Upper lobe of right lung (tissue), 1 donor: Measurements from ENCODE around the gene RIPOR3. TPM values are rescaled to one million over a fixed set of nuclear protein-coding genes. Genes with fewer than 3 reads are reported as not detected.

ENCODE experiments used
- ATAC-seq: fragments of 200-7000 bp; cut with Tn5 transposase; one replicate; pipeline ENCODE4 v1.9.1; 2020; ENCODE audit warnings: mild to moderate bottlenecking, moderate library complexity
- DNase-seq: peaks from one replicate; pipeline ENCODE4 v3.0.0-alpha.2; 2020
- H3K27ac ChIP-seq: fragments of 200-600 bp; one replicate; pipeline ENCODE4 v1.8.0; 2022
- H3K27me3 ChIP-seq: fragments of 200-600 bp; one replicate; pipeline ENCODE4 v1.8.0; 2022; ENCODE audit warnings: mild to moderate bottlenecking
- H3K36me3 ChIP-seq: fragments of 200-600 bp; one replicate; pipeline ENCODE4 v1.8.0; 2022
- H3K4me1 ChIP-seq: fragments of 200-600 bp; one replicate; pipeline ENCODE4 v1.8.0; 2022
- H3K4me3 ChIP-seq: fragments of 200-600 bp; one replicate; pipeline ENCODE4 v1.8.0; 2022; ENCODE audit warnings: mild to moderate bottlenecking
- H3K9me3 ChIP-seq: fragments of 200-600 bp; one replicate; pipeline ENCODE4 v1.8.0; 2022
- intact Hi-C: fragments of 100-400 bp; cut with DNase I; formaldehyde crosslinking; loops from one replicate; pipeline ENCODE4 v1.11.0; 2022
- total RNA-seq: library from RNA; stranded (reverse); fragmentation: NEBNext Ultra II Directional; extraction: Animal tissue kit (Norgen Biotek cat#: 25700); gene quantifications from one replicate; pipeline ENCODE4 v1.2.1, GENCODE V29; 2021
- TF ChIP-seq, protein P1 (sequence below): fragments of 200-600 bp; IDR thresholded peaks from one replicate; pipeline ENCODE4 v1.8.0; 2022; ENCODE audit warnings: antibody characterized with exemption
- donor health status: DM: no; HTN: yes; CAD: no; lungs with severe emphysema.

Gene RIPOR3
- total RNA-seq, 1 donor from 2014 or later, result 6.8 TPM

DNA sequence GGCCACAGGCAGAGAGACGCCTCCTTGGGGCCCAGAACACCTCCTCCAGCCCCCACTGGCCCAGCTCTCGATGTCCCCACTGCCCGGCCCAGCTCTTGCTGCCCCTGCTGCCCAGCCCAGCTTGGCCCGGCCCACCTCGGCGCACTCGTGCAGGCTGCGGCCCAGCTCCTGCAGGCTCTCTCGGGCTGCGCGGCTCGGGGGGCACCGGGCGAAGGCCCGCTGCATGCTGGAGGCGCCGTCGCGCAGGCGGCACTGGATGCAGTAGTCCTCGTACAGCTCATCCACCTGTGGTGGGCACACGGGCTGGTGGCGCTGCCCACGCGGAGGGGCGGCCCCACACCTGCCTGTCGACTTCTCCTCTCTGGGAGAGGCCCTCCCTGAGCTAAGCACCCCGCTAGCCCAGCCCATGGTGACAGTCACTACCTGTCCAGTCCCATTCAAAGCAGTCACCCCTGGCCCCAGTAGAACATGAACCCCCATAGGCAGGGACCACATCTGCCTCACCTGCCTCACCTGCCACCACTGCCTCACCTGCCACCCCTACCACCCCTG lies 81.8 kb downstream of the RIPOR3 start:
- Histone ChIP-seq H3K4me3 (no peak overlapping the region), H3K36me3 (no peaks in the 10 kb centered on the region), H3K27me3 (no peaks in the 10 kb centered on the region), H3K9me3 (no peaks in the 10 kb centered on the region), H3K4me1 (no peaks in the 10 kb centered on the region), H3K27ac (no peak overlapping the region)
- TF ChIP-seq, protein P1, sequence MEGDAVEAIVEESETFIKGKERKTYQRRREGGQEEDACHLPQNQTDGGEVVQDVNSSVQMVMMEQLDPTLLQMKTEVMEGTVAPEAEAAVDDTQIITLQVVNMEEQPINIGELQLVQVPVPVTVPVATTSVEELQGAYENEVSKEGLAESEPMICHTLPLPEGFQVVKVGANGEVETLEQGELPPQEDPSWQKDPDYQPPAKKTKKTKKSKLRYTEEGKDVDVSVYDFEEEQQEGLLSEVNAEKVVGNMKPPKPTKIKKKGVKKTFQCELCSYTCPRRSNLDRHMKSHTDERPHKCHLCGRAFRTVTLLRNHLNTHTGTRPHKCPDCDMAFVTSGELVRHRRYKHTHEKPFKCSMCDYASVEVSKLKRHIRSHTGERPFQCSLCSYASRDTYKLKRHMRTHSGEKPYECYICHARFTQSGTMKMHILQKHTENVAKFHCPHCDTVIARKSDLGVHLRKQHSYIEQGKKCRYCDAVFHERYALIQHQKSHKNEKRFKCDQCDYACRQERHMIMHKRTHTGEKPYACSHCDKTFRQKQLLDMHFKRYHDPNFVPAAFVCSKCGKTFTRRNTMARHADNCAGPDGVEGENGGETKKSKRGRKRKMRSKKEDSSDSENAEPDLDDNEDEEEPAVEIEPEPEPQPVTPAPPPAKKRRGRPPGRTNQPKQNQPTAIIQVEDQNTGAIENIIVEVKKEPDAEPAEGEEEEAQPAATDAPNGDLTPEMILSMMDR, result no peak
- no peak for DNase-seq
- intact Hi-C loops, result no loop called here
- ATAC-seq, result no peak

DNA sequence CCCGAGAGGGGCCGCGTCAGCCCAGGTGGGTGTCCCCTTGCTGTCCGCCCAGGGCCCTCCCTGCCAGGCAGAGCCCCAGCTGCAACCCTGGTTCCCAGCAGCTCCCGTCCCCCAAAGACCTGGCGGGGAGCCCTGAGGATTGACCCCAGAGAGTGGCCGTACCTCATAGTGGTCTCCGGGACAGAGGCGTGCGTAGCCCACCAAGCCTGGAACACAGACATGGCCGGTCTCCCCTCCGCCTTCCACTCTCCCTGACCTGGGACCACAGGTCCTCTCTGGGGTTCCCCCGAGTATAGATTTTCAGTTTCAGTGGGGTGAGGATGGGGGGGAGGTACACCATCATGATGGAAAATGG lies 82.6 kb downstream of the RIPOR3 start:
- H3K27me3 ChIP-seq, result no peaks in the 10 kb centered on the region
- DNase-seq, result no peak
- intact Hi-C loops, result no loop called here
- H3K4me1 ChIP-seq, result no peaks in the 10 kb centered on the region
- H3K9me3 ChIP-seq, result no peaks in the 10 kb centered on the region
- H3K36me3 ChIP-seq, result no peaks in the 10 kb centered on the region
- no peak overlapping the region for H3K4me3 ChIP-seq
- TF ChIP-seq, protein P1, result no peak
- H3K27ac ChIP-seq, result no peak overlapping the region
- ATAC-seq, result no peak

DNA sequence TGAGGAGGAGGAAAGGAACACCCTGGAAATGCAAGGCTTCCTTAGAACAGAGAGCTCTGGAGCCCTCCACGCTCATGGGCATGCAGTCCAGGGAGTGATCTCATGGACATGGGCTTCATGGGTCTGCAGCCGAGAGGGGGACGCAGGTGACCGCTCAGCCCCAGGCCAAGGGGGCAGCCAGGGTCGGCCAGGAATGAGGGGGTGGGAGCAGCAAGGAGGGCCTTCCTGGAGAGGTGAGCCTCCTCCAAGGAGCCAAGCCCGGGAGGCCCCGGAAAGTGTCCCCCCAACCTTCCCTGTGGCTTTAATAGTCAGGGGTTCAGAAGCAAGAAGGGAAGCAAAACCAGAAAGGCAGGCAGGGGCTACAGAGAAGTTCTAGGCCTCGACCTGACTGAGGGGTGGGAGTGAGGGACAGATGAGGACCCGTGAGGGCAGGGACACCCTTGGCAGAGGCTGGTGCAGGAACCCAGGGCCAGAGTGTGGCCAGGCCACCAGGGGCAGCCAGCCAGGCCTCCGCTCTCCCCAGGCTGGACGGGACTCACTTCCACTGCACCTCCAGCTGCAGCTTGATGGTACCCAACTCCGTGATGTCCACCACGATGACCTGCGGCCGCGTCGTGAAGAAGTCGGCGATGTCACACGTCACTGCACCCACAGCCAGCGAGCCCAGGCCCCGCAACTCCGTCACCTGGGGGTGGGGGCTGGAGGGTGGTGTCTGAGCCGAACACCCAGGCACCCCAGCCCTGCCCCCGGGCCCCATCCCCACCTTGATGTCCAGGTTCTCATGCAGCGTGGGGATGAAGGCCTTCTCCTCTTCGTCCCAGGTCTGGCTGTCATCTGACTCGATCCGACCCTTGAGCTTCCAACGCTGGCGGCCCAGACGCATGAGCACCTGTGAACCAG lies 83.2 kb downstream of the RIPOR3 start:
- no peak for DNase-seq
- no peaks in the 10 kb centered on the region for H3K4me1 ChIP-seq
- intact Hi-C loops, result no loop called here

DNA sequence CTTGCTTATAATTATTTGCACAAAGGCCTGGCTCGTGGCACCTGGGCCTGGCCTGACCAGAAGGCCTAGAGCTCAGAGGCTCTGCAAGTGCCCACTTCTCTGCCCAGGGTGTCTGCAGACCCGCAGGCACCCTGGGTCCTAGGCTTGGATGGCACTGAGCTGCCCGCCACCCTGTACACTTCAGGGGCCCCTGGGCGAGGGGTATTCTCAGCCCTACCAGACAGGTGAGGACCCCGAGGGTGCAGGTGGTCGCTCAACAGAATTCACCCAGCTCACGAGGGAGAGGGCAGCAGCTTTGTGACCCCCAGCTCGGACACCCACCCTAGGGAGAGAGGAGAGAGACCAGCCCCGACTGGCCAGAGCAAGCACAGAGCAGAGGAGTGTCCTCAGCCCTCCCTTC lies 83.9 kb downstream of the RIPOR3 start:
- no peaks in the 10 kb centered on the region for H3K4me1 ChIP-seq
- no peaks in the 10 kb centered on the region for H3K27me3 ChIP-seq
- H3K27ac ChIP-seq, result no peak overlapping the region
- ATAC-seq (no peak), DNase-seq (no peak)
- H3K4me3 ChIP-seq, result no peak overlapping the region
- H3K9me3 ChIP-seq, result no peaks in the 10 kb centered on the region
- no peaks in the 10 kb centered on the region for H3K36me3 ChIP-seq
- TF ChIP-seq, protein P1, result no peak
- intact Hi-C loops, result no loop called here

More for the DNA sequence above, 83.2 kb downstream of the RIPOR3 start:
- TF ChIP-seq, protein P1, result no peak
- no peak for ATAC-seq
- no peak overlapping the region for H3K27ac ChIP-seq
- H3K27me3 ChIP-seq, result no peaks in the 10 kb centered on the region
- H3K4me3 ChIP-seq, result no peak overlapping the region
- no peaks in the 10 kb centered on the region for H3K9me3 ChIP-seq
- H3K36me3 ChIP-seq, result no peaks in the 10 kb centered on the region

DNA sequence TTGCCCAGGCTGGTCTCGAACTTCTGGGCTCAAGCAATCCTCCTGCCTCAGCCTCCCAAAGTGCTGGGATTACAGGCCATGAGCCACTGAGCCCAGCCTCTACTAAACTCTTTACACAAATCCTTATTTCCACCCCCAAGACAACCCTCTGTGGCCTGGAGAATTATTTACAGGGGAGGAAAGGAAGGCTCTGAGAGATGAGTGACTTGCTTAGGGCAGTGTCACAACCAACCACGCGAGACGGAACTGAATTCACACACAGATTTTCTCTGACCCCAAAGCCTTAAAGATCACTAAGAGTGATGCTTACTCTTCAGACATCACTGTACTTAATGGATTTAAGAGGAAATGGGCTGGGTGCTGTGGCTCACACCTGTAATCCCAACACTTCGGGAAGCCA lies 86.2 kb downstream of the RIPOR3 start:
- Histone ChIP-seq H3K4me1 (no peaks in the 10 kb centered on the region), H3K36me3 (no peaks in the 10 kb centered on the region), H3K27ac (no peak overlapping the region), H3K4me3 (no peak overlapping the region), H3K27me3 (no peaks in the 10 kb centered on the region), H3K9me3 (no peaks in the 10 kb centered on the region)
- DNase-seq (no peak), ATAC-seq (no peak)
- intact Hi-C loops, result no loop called here
- TF ChIP-seq, protein P1, result no peak
